B cell (primary cell): Measurements from ENCODE around the gene UBASH3B. TPM values are rescaled to one million over a fixed set of nuclear protein-coding genes. Genes with fewer than 3 reads are reported as not detected.

Experiments used
- ATAC-seq: fragments of 200-7000 bp; cut with Tn5 transposase; one replicate; pipeline ENCODE4 v1.10.0; 2021; ENCODE audit warnings: low read depth, mild to moderate bottlenecking, moderate number of reproducible peaks, moderate library complexity
- CTCF ChIA-PET: fragments of 350-600 bp; sonication (Branson Sonifier 250); formaldehyde crosslinking; loops from one replicate; lab custom pipeline; 2021; ENCODE audit warnings: antibody characterized with exemption, inconsistent platforms; lab: Charles Lee
- POLR2A ChIA-PET: fragments of 350-600 bp; sonication (Branson Sonifier 250); formaldehyde crosslinking; loops from one replicate; lab custom pipeline; 2021; ENCODE audit warnings: antibody characterized with exemption; lab: Charles Lee
- DNase-seq: peaks from one replicate; pipeline ENCODE4 v3.0.0; 2013
- H2AFZ ChIP-seq: 2 replicates; pipeline ENCODE4 v1.6.1; 2012; ENCODE audit warnings: mild to moderate bottlenecking, low read depth, low read length; ENCODE audit not compliant: insufficient read depth, poor library complexity, severe bottlenecking
- H3K27ac ChIP-seq, 2 donors: 1 replicate in 1 of 2; 2 replicates in 1 of 2; pipeline ENCODE4 v1.5.1; 2012 to 2013; ENCODE audit warnings: low read length in 2 of 2, mild to moderate bottlenecking in 2 of 2, moderate library complexity in 1 of 2
- H3K27me3 ChIP-seq, 4 experiments: fragments of 200-600 bp in 1 of 4; sonication (generic) in 1 of 4; replicated peaks in 1 of 4; 1 replicate in 2 of 4; 2 replicates in 2 of 4; pipeline versions ENCODE4 v1.6.1 to v1.7.0; 2013 to 2016; ENCODE audit warnings: low read length in 3 of 4, mild to moderate bottlenecking in 2 of 4, mixed read lengths in 1 of 4, moderate library complexity in 1 of 4; ENCODE audit not compliant: insufficient read depth in 4 of 4, control insufficient read depth in 3 of 4; ENCODE audit errors: control extremely low read depth in 1 of 4
- H3K36me3 ChIP-seq, 2 experiments: replicated peaks in 1 of 2; 1 replicate in 1 of 2; 2 replicates in 1 of 2; pipeline versions ENCODE4 v1.6.1 to v1.7.1; 2013; ENCODE audit warnings: low read length in 1 of 2; ENCODE audit not compliant: insufficient read depth in 2 of 2, control insufficient read depth in 1 of 2; ENCODE audit errors: control extremely low read depth in 1 of 2, extremely low read depth in 1 of 2
- H3K4me1 ChIP-seq, 2 donors: fragments of 200-600 bp in 1 of 2; sonication (generic) in 1 of 2; 1 replicate in 1 of 2; 2 replicates in 1 of 2; pipeline versions ENCODE4 v1.5.1 to v1.6.1; 2013 to 2017; ENCODE audit warnings: low read length in 2 of 2; ENCODE audit not compliant: control insufficient read depth in 2 of 2, insufficient read depth in 2 of 2
- H3K4me2 ChIP-seq: replicated peaks from 2 replicates; pipeline ENCODE3; 2012; ENCODE audit warnings: mild to moderate bottlenecking, low read depth, low read length; ENCODE audit not compliant: poor library complexity, severe bottlenecking
- H3K4me3 ChIP-seq, 5 experiments: fragments of 200-600 bp in 1 of 5; sonication (generic) in 1 of 5; 1 replicate in 3 of 5; 2 replicates in 2 of 5; pipeline versions ENCODE4 v1.5.1 to v1.7.0; 2011 to 2016; ENCODE audit warnings: low read length in 4 of 5, mild to moderate bottlenecking in 4 of 5, low read depth in 2 of 5, control low read depth in 1 of 5, moderate library complexity in 1 of 5; ENCODE audit not compliant: insufficient read depth in 1 of 5; ENCODE audit errors: control extremely low read depth in 1 of 5, extremely low read depth in 1 of 5
- H3K79me2 ChIP-seq: fragments of 200-600 bp; sonication (generic); one replicate; pipeline ENCODE4 v1.6.0; 2016; ENCODE audit warnings: low read length; ENCODE audit not compliant: control insufficient read depth, insufficient read depth
- H3K9ac ChIP-seq: fragments of 200-600 bp; sonication (generic); 2 replicates; pipeline ENCODE4 v1.6.1; 2017; ENCODE audit warnings: mild to moderate bottlenecking, low read length, moderate library complexity
- H3K9me3 ChIP-seq, 3 donors: one replicate each; pipeline versions ENCODE4 v1.6.1 to v1.7.1; 2013; ENCODE audit warnings: low read length in 2 of 3; ENCODE audit not compliant: control insufficient read depth in 2 of 3, insufficient read depth in 1 of 3; ENCODE audit errors: control extremely low read depth in 1 of 3
- H4K20me1 ChIP-seq: 2 replicates; pipeline ENCODE4 v1.6.0; 2012; ENCODE audit warnings: mild to moderate bottlenecking, low read length; ENCODE audit not compliant: insufficient read depth, control insufficient read depth, poor library complexity, severe bottlenecking
- H3K27ac Mint-ChIP-seq: one replicate; pipeline ENCODE4 v1.8.0; 2021; ENCODE audit warnings: mixed read lengths
- H3K27me3 Mint-ChIP-seq: one replicate; pipeline ENCODE4 v1.8.0; 2021; ENCODE audit warnings: mixed read lengths
- H3K4me1 Mint-ChIP-seq: one replicate; pipeline ENCODE4 v1.8.0; 2021; ENCODE audit warnings: mixed read lengths
- H3K4me3 Mint-ChIP-seq: one replicate; pipeline ENCODE4 v1.8.0; 2021; ENCODE audit warnings: mixed read lengths
- H3K9me3 Mint-ChIP-seq: one replicate; pipeline ENCODE4 v1.8.0; 2022; ENCODE audit warnings: mixed read lengths; ENCODE audit not compliant: insufficient read depth
- CTCF ChIP-seq: fragments of 200-600 bp; IDR thresholded peaks from one replicate; pipeline ENCODE4 v1.8.0; 2022; ENCODE audit warnings: antibody characterized with exemption, mild to moderate bottlenecking
- EZH2 ChIP-seq: IDR thresholded peaks from 2 replicates; pipeline ENCODE4 v1.6.1; 2012; ENCODE audit warnings: borderline replicate concordance, low read depth, mild to moderate bottlenecking, moderate library complexity, low read length; ENCODE audit not compliant: insufficient read depth, poor library complexity, severe bottlenecking
- WGBS: methylation state at CpG from one replicate; pipeline ENCODE4 v1.1.5; 2013; ENCODE audit warnings: missing lambda C conversion rate; ENCODE audit not compliant: insufficient coverage; 5-methylcytosine and 5-hydroxymethylcytosine counted together
- intact Hi-C: fragments of 100-400 bp; cut with micrococcal nuclease; formaldehyde crosslinking; loops from one replicate; pipeline ENCODE4 v1.10.0; 2022
- polyA plus RNA-seq: library from polyadenylated mRNA; depleted of rRNA; stranded (reverse); fragments of >200 nt; gene quantifications from 2 replicates; pipeline ENCODE4 v1.2.3, GENCODE V29; 2012
- total RNA-seq, 2 donors: library from RNA; stranded (reverse); fragments of 120-200 nt in 1 of 2; gene quantifications; 1 replicate in 1 of 2; 2 replicates in 1 of 2; pipeline versions ENCODE4 v1.2.3 to v1.2.4, GENCODE V29; 2013 to 2022

Gene UBASH3B
- total and polyA plus RNA-seq, 2 donors (not counting 1 experiment from before 2014, with no cell fraction given) = 2.3 to 3.6 TPM

- no peaks in the 10 kb centered on the region for H4K20me1 ChIP-seq
- H3K9me3 ChIP-seq = peaks cover 0 to 4% (median 0%) of the 10 kb centered on the region in 3 donors
- ATAC-seq (no peak), DNase-seq (no peak)
- no peaks in the 10 kb centered on the region for H3K4me1 ChIP-seq
- H3K36me3 ChIP-seq = no peaks in the 10 kb centered on the region
- intact Hi-C loops = no loop called here
- no peak overlapping the region for H3K4me3 ChIP-seq
- no peaks in the 10 kb centered on the region for H3K79me2 ChIP-seq
- peaks cover 5% of the 10 kb centered on the region for H3K27me3 Mint-ChIP-seq
- H3K9ac ChIP-seq = no peak overlapping the region
- H3K9me3 Mint-ChIP-seq = no peaks in the 10 kb centered on the region
- POLR2A ChIA-PET = no interaction called here
- no peak overlapping the region for H2AFZ ChIP-seq
- H3K4me2 ChIP-seq = no peak overlapping the region
- WGBS = 91% methylated on average over 5 of the region's 8 CpGs
- peaks cover 6% of the 10 kb centered on the region for H3K4me1 Mint-ChIP-seq
- H3K27ac Mint-ChIP-seq = no peak overlapping the region
- H3K27ac ChIP-seq = no peak overlapping the region
- no peak overlapping the region for H3K4me3 Mint-ChIP-seq
- TF ChIP-seq CTCF (no peak), EZH2 (no peak)
- H3K27me3 ChIP-seq = no peaks in the 10 kb centered on the region
- CTCF ChIA-PET = interaction anchor here (0.8 kb wide), 1 partner anchor 146 kb away, joined by 3 read pairs; no protein-coding TSS in a partner anchor
Measured at GRCh38 chr11:122773781-122774266, 118.3 kb downstream of the UBASH3B start.

DNA sequence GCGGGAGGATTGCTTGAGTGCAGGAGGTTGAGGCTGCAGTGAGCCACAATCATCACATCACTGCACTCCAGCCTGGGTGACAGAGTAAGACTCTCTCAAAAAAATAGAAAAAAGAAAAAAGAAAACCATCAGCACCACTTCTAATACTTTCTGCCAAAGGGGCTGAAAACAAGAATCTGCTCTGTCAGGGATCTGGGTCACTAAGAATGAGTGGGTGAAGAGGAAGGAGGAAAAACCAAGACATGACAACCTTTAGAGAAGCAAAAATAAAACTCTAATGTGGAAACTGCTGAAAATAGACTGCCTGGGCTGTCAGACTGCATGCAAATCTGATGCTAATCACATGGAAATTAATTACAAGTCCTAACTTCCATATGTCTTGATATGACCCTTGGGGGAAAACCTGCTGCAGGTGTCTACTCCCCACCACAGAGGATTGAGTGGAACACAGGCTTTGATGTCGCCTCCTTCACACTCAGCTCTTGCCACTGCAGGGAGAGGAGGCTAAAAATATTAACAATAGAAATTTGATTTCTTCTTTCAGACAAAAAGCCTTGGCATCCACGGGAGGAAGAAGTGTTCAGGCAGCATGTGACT is 120.3 kb downstream of the UBASH3B start:
- Mint-ChIP-seq H3K27me3 (peaks cover 5% of the 10 kb centered on the region), H3K4me3 (no peak overlapping the region), H3K27ac (no peak overlapping the region), H3K9me3 (no peaks in the 10 kb centered on the region), H3K4me1 (peaks cover 6% of the 10 kb centered on the region)
- no CpG with 5 or more reads among the region's 3 CpGs for WGBS
- Histone ChIP-seq H4K20me1 (no peaks in the 10 kb centered on the region), H3K79me2 (no peaks in the 10 kb centered on the region), H3K9ac (no peak overlapping the region), H3K9me3 (no peaks in the 10 kb centered on the region), H3K4me3 (no peak overlapping the region), H2AFZ (no peak overlapping the region), H3K4me2 (no peak overlapping the region), H3K27me3 (no peaks in the 10 kb centered on the region), H3K36me3 (peaks cover 0 to 2% of the 10 kb centered on the region in 2 experiments), H3K27ac (no peak overlapping the region), H3K4me1 (no peaks in the 10 kb centered on the region)
- POLR2A ChIA-PET = no interaction called here
- intact Hi-C loops = no loop called here
- CTCF ChIA-PET = interaction anchor here (0.7 to 1.6 kb wide), 3 partner anchors 21 to 142 kb away, joined by 3 to 4 read pairs (median 3); no protein-coding TSS in a partner anchor
- no peak for TF ChIP-seq CTCF
- TF ChIP-seq EZH2 = no peak
- no peak for DNase-seq
- no peak for ATAC-seq
